Keratinocyte (primary cell): Measurements from ENCODE around the gene ZEB1. TPM values are rescaled to one million over a fixed set of nuclear protein-coding genes. Genes with fewer than 3 reads are reported as not detected.

Experiments
- DNase-seq: peaks from one replicate; pipeline ENCODE4 v3.0.0-alpha.2; 2011; ENCODE audit warnings: low read depth, missing footprints, low spot score
- FAIRE-seq: peaks from 2 replicates; lab custom pipeline; 2011; peaks lifted over from hg19 to GRCh38; lab: Jason Lieb, UNC
- H2AFZ ChIP-seq: 2 replicates; pipeline ENCODE4 v1.6.0; 2012; ENCODE audit warnings: low read length, control low read depth, inconsistent platforms; ENCODE audit not compliant: control insufficient read depth
- H3K27ac ChIP-seq: 2 replicates; pipeline ENCODE4 v1.5.1; 2011; ENCODE audit warnings: low read length; ENCODE audit not compliant: control insufficient read depth, insufficient read depth
- H3K27me3 ChIP-seq: 3 replicates; pipeline ENCODE4 v1.6.0; 2011; ENCODE audit warnings: low read length; ENCODE audit not compliant: control insufficient read depth, insufficient read depth; ENCODE audit errors: extremely low read depth
- H3K36me3 ChIP-seq, 2 experiments: 2 replicates in 1 of 2; 3 replicates in 1 of 2; pipeline ENCODE4 v1.5.1; 2011; ENCODE audit warnings: low read length in 2 of 2, mild to moderate bottlenecking in 1 of 2; ENCODE audit not compliant: control insufficient read depth in 2 of 2, insufficient read depth in 2 of 2; ENCODE audit errors: extremely low read depth in 1 of 2
- H3K4me1 ChIP-seq: 3 replicates; pipeline ENCODE4 v1.5.1; 2011; ENCODE audit warnings: low read length; ENCODE audit not compliant: control insufficient read depth, insufficient read depth; ENCODE audit errors: extremely low read depth
- H3K4me2 ChIP-seq: 3 replicates; pipeline ENCODE4 v1.6.0; 2011; ENCODE audit warnings: low read depth, low read length; ENCODE audit not compliant: control insufficient read depth, insufficient read depth; ENCODE audit errors: extremely low read depth
- H3K4me3 ChIP-seq, 3 experiments: fragments of 200-600 bp in 1 of 3; sonication (generic) in 1 of 3; 2 replicates in 2 of 3; 3 replicates in 1 of 3; pipeline ENCODE4 v1.5.1; 2011 to 2016; ENCODE audit warnings: low read length in 3 of 3, mild to moderate bottlenecking in 3 of 3, control low read depth in 2 of 3, inconsistent platforms in 1 of 3, low read depth in 1 of 3, mixed read lengths in 1 of 3, mixed run types in 1 of 3, moderate library complexity in 1 of 3; ENCODE audit not compliant: control insufficient read depth in 2 of 3, insufficient read depth in 2 of 3; ENCODE audit errors: extremely low read depth in 1 of 3
- H3K79me2 ChIP-seq: 2 replicates; pipeline ENCODE4 v1.6.0; 2012; ENCODE audit warnings: low read length; ENCODE audit not compliant: control insufficient read depth, insufficient read depth
- H3K9ac ChIP-seq: 3 replicates; pipeline ENCODE4 v1.6.0; 2011; ENCODE audit warnings: low read length; ENCODE audit not compliant: control insufficient read depth, insufficient read depth; ENCODE audit errors: extremely low read depth
- H3K9me1 ChIP-seq: 3 replicates; pipeline ENCODE4 v1.6.0; 2011; ENCODE audit warnings: low read length; ENCODE audit not compliant: control insufficient read depth, insufficient read depth; ENCODE audit errors: extremely low read depth
- H3K9me3 ChIP-seq: 2 replicates; pipeline ENCODE4 v1.5.1; 2012; ENCODE audit warnings: low read depth, low read length; ENCODE audit not compliant: control insufficient read depth
- H4K20me1 ChIP-seq: 3 replicates; pipeline ENCODE4 v1.6.0; 2011; ENCODE audit warnings: low read length; ENCODE audit not compliant: control insufficient read depth, insufficient read depth; ENCODE audit errors: extremely low read depth
- CTCF ChIP-seq, 3 experiments: IDR thresholded peaks in 1 of 3; conservative IDR thresholded peaks in 1 of 3; optimal IDR thresholded peaks in 1 of 3; 2 replicates in 2 of 3; 3 replicates in 1 of 3; pipeline versions ENCODE3 to v1.5.1; 2011; ENCODE audit warnings: low read length in 3 of 3, mild to moderate bottlenecking in 3 of 3, moderate library complexity in 2 of 3, control low read depth in 1 of 3, inconsistent platforms in 1 of 3; ENCODE audit not compliant: insufficient read depth in 2 of 3; ENCODE audit errors: extremely low read depth in 1 of 3
- EZH2 ChIP-seq: IDR thresholded peaks from one replicate; pipeline ENCODE4 v1.6.1; 2012; ENCODE audit warnings: inconsistent platforms, mild to moderate bottlenecking, low read length, moderate library complexity
- dilution Hi-C: fragments of 300-500 bp; cut with MboI; formaldehyde crosslinking; loops from one replicate; pipeline ENCODE4 v1.7.0; 2020; ENCODE audit warnings: low sequenced_read_pairs; ENCODE audit not compliant: extremely low pct_ligation_motif_present
- polyA plus RNA-seq, 5 experiments: library from polyadenylated mRNA; depleted of rRNA in 3 of 5; stranded (reverse) in 3 of 5; stranded (forward) in 1 of 5; unstranded in 1 of 5; fragments of >200 nt; gene quantifications; 1 replicate in 1 of 5; 2 replicates in 3 of 5; 3 replicates in 1 of 5; pipeline versions ENCODE4 v1.2.1 to v1.2.3, GENCODE V29; 2011 to 2012; ENCODE audit warnings: missing spikeins in 2 of 5, low read depth in 1 of 5, low replicate concordance in 1 of 5

Gene ZEB1
- polyA plus RNA-seq, 1 donor (not counting 4 experiments of a cell fraction or from before 2014, with no cell fraction given): 0.96 TPM

- Histone ChIP-seq H3K79me2 (no peaks in the 10 kb centered on the region), H3K27ac (no peak overlapping the region), H4K20me1 (no peaks in the 10 kb centered on the region), H3K9me1 (no peaks in the 10 kb centered on the region), H2AFZ (no peak overlapping the region), H3K4me2 (no peak overlapping the region), H3K9me3 (no peaks in the 10 kb centered on the region), H3K27me3 (no peaks in the 10 kb centered on the region), H3K9ac (no peak overlapping the region), H3K36me3 (no peaks in the 10 kb centered on the region), H3K4me1 (no peaks in the 10 kb centered on the region), H3K4me3 (no peak overlapping the region)
- FAIRE-seq (no peak), DNase-seq (no peak)
- dilution Hi-C loops: no loop called here
- TF ChIP-seq CTCF (optimal IDR thresholded peaks at IDR 0.05 in 1 of 3, IDR thresholded peaks at IDR 0.05 in 1 of 3, conservative IDR thresholded peaks at IDR 0.05 in 1 of 3; ENCODE audit: extremely low read depth in 1 of 3, insufficient read depth in 2 of 3, low read length in 3 of 3) (no peak), EZH2 (no peak)
Measured at GRCh38 chr10:31272841-31273240, 46.2 kb upstream of the ZEB1 start.

GRCh38 chr10:31273789-31274188 is 45.2 kb upstream of the ZEB1 start:
- H3K9me3 ChIP-seq: no peaks in the 10 kb centered on the region
- no peak for TF ChIP-seq CTCF (optimal IDR thresholded peaks at IDR 0.05 in 1 of 3, IDR thresholded peaks at IDR 0.05 in 1 of 3, conservative IDR thresholded peaks at IDR 0.05 in 1 of 3; ENCODE audit: extremely low read depth in 1 of 3, insufficient read depth in 2 of 3, low read length in 3 of 3)
- TF ChIP-seq EZH2: no peak
- H3K36me3 ChIP-seq: no peaks in the 10 kb centered on the region
- DNase-seq (no peak), FAIRE-seq (no peak)
- no peaks in the 10 kb centered on the region for H3K79me2 ChIP-seq
- no peak overlapping the region for H3K27ac ChIP-seq
- no peak overlapping the region for H2AFZ ChIP-seq
- dilution Hi-C loops: no loop called here
- H3K4me2 ChIP-seq: no peak overlapping the region
- H3K4me3 ChIP-seq: no peak overlapping the region
- no peaks in the 10 kb centered on the region for H4K20me1 ChIP-seq
- H3K9ac ChIP-seq: no peak overlapping the region
- no peaks in the 10 kb centered on the region for H3K27me3 ChIP-seq
- no peaks in the 10 kb centered on the region for H3K4me1 ChIP-seq
- H3K9me1 ChIP-seq: no peaks in the 10 kb centered on the region
